ENCODE measurements around the gene PCTP. TPM values are rescaled to one million over a fixed set of nuclear protein-coding genes. Genes with fewer than 3 reads are reported as not detected.

PCTP gene
- total and polyA plus RNA-seq, 9 of the 15 experiments (the other 6 are each of a cell fraction or from before 2014, with no cell fraction given), result 10.9 to 62.3 (median 41.2) TPM

DNA sequence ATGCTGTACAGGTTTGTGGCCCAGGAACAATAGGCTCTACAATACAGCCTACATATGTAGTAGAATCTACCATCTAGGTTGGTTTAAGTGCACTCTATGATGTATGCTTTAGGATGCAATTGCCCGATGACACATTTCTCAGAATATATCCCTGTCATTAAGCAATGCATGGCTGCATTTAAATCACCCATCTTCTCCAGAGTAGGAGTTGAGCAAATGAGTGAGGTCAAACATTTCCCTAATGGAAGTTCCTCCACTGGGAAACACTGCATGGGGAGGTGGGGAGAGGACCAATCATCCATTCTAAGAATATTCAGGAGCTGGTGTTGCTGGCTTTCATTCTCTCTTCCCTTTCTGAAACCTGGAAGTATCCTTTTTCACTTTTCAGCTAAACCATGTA is 2.0 kb upstream of the PCTP start:
- ChIA-PET POLR2A (interaction anchor here (0.9 kb wide), 1 partner anchor 11 kb away, joined by 4 read pairs; no protein-coding TSS in a partner anchor), CTCF (ENCODE audit: low intra/inter-chr PET ratio) (no interaction called here)
- no peaks in the 10 kb centered on the region for H4K20me1 ChIP-seq (replicated peaks; ENCODE audit: control insufficient read depth, insufficient read depth, low read length)
- H3K4me3 ChIP-seq, result no peak overlapping the region
- DNase-seq (ENCODE audit: extremely low read depth in 1 of 4, low spot score in 3 of 4), result no peak
- TF ChIP-seq, protein P1, sequence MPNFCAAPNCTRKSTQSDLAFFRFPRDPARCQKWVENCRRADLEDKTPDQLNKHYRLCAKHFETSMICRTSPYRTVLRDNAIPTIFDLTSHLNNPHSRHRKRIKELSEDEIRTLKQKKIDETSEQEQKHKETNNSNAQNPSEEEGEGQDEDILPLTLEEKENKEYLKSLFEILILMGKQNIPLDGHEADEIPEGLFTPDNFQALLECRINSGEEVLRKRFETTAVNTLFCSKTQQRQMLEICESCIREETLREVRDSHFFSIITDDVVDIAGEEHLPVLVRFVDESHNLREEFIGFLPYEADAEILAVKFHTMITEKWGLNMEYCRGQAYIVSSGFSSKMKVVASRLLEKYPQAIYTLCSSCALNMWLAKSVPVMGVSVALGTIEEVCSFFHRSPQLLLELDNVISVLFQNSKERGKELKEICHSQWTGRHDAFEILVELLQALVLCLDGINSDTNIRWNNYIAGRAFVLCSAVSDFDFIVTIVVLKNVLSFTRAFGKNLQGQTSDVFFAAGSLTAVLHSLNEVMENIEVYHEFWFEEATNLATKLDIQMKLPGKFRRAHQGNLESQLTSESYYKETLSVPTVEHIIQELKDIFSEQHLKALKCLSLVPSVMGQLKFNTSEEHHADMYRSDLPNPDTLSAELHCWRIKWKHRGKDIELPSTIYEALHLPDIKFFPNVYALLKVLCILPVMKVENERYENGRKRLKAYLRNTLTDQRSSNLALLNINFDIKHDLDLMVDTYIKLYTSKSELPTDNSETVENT (CRISPR knock-in tag; IDR thresholded peaks at IDR 0.05), result no peak
- no peak for TF ChIP-seq ZNF696 (CRISPR knock-in tag; conservative IDR thresholded peaks at IDR 0.05)
- TF ChIP-seq GABPA (tag; conservative IDR thresholded peaks at IDR 0.05; ENCODE audit: low read depth), result no peak
- TF ChIP-seq SP1 (CRISPR knock-in tag; IDR thresholded peaks at IDR 0.05), result no peak
- no peak for TF ChIP-seq NFXL1 (CRISPR knock-in tag; IDR thresholded peaks at IDR 0.05)
- TF ChIP-seq E2F5 (CRISPR knock-in tag; IDR thresholded peaks at IDR 0.05), result no peak
- TF ChIP-seq EZH2 (IDR thresholded peaks at IDR 0.05; ENCODE audit: borderline replicate concordance, low read depth, low read length), result no peak
- no peak for TF ChIP-seq SETDB1 (IDR thresholded peaks at IDR 0.05; ENCODE audit: low read length)
- TF ChIP-seq, protein P2, sequence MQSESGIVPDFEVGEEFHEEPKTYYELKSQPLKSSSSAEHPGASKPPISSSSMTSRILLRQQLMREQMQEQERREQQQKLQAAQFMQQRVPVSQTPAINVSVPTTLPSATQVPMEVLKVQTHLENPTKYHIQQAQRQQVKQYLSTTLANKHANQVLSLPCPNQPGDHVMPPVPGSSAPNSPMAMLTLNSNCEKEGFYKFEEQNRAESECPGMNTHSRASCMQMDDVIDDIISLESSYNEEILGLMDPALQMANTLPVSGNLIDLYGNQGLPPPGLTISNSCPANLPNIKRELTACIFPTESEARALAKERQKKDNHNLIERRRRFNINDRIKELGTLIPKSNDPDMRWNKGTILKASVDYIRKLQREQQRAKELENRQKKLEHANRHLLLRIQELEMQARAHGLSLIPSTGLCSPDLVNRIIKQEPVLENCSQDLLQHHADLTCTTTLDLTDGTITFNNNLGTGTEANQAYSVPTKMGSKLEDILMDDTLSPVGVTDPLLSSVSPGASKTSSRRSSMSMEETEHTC (IDR thresholded peaks at IDR 0.05), result no peak
- no peak for TF ChIP-seq CREM (IDR thresholded peaks at IDR 0.05; ENCODE audit: low read depth)
- no peak for TF ChIP-seq ZFP30 (CRISPR knock-in tag; IDR thresholded peaks at IDR 0.05; ENCODE audit: borderline replicate concordance)
- no peak for TF ChIP-seq ATF4 (CRISPR knock-in tag; IDR thresholded peaks at IDR 0.05)
- TF ChIP-seq, protein P3, sequence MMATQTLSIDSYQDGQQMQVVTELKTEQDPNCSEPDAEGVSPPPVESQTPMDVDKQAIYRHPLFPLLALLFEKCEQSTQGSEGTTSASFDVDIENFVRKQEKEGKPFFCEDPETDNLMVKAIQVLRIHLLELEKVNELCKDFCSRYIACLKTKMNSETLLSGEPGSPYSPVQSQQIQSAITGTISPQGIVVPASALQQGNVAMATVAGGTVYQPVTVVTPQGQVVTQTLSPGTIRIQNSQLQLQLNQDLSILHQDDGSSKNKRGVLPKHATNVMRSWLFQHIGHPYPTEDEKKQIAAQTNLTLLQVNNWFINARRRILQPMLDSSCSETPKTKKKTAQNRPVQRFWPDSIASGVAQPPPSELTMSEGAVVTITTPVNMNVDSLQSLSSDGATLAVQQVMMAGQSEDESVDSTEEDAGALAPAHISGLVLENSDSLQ (IDR thresholded peaks at IDR 0.05), result no peak
- TF ChIP-seq ZNF277 (CRISPR knock-in tag; IDR thresholded peaks at IDR 0.05; ENCODE audit: borderline replicate concordance), result no peak
- TF ChIP-seq BRD4 (IDR thresholded peaks at IDR 0.05), result no peak
- TF ChIP-seq PHF21A (IDR thresholded peaks at IDR 0.05; ENCODE audit: borderline replicate concordance, low read depth), result no peak
- in situ Hi-C loops (cut with MboI), result no loop called here
- peak overlapping the region; percentile 63; the same call in 1 of the 2 replicates for H2AFZ ChIP-seq (ENCODE audit: low read depth, low read length)
- H3K36me3 ChIP-seq (ENCODE audit: control insufficient read depth, insufficient read depth, low read length), result peaks cover 9% of the 10 kb centered on the region; the same call in 2 of the 3 replicates
- no peaks in the 10 kb centered on the region for H3K9me1 ChIP-seq (ENCODE audit: control insufficient read depth, insufficient read depth, low read length)
- no peak overlapping the region for H3K27ac ChIP-seq (ENCODE audit: extremely low read depth, low read depth, low read length)
- no peaks in the 10 kb centered on the region for H3K27me3 ChIP-seq (ENCODE audit: control insufficient read depth in 2 of 2, insufficient read depth in 2 of 2, low read length in 2 of 2)
- no TSS peak for BruUV-seq (replicated peaks)
- peaks cover 27% of the 10 kb centered on the region for H3K79me2 ChIP-seq (ENCODE audit: control insufficient read depth, insufficient read depth, low read length)
- 86% methylated on average over 1 of the region's 1 CpG for whole genome bisulfite sequencing (ENCODE audit: insufficient coverage, low coverage, missing lambda C conversion rate)
- peaks cover 5 to 22% of the 10 kb centered on the region in 2 experiments; a peak in 4 of 5 replicates for H3K4me1 ChIP-seq (replicated peaks in 1 of 2; ENCODE audit: control insufficient read depth in 2 of 2, insufficient read depth in 2 of 2, low read length in 2 of 2)
- H3K9me3 ChIP-seq (replicated peaks; ENCODE audit: control insufficient read depth, insufficient read depth, low read depth, low read length), result no peaks in the 10 kb centered on the region
- no peak for FAIRE-seq
- H3K9ac ChIP-seq (ENCODE audit: insufficient read depth in 1 of 2, low read depth in 2 of 2, low read length in 2 of 2), result no peak overlapping the region
- intact Hi-C loops (cut with micrococcal nuclease), result no loop called here
- ATAC-seq, result no peak
- H3K4me2 ChIP-seq (ENCODE audit: insufficient read depth, low read length), result no peak overlapping the region
